Measurements from ENCODE around the gene C2CD2.

Gene C2CD2

DNA sequence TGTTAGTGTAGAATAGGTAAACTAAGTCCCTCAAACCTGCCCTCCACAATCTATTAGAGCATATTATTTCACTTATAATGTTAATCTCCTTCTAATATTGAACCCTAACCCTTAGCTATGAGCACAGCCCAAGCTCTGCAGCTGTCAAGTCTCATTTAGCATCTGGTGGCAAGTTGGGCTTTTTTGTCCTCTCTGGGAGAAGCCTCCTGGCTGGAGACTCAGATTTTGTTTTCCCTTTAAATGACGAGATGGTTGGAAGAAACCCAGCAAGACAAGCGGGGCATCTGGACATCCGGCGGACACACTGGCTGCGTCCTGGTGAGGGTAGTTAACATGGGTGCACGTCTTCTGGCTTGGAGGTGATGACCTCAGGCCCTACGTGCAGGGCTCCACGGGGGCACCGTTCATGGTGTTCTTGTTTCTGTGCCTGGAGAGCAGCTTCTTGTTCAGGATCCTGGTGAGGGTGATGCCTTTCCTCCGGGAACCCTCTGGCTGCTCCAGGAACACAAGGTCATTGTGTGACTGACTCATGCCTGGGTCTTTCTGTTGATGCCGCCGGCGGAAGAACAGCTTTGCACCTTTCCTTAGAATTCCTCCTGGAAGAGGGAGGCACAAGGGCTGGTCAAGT lies 65.0 kb downstream of the C2CD2 start:
- in situ Hi-C loops (cut with MboI; ENCODE audit: low sequenced_read_pairs, unreplicated experiment): no loop called here
- DNase-seq (ENCODE audit: low spot score): no peak
- no peak for TF ChIP-seq CTCF (IDR thresholded peaks at IDR 0.05; ENCODE audit: borderline replicate concordance, control extremely low read depth, extremely low read depth, insufficient read depth, missing control alignments)

DNA sequence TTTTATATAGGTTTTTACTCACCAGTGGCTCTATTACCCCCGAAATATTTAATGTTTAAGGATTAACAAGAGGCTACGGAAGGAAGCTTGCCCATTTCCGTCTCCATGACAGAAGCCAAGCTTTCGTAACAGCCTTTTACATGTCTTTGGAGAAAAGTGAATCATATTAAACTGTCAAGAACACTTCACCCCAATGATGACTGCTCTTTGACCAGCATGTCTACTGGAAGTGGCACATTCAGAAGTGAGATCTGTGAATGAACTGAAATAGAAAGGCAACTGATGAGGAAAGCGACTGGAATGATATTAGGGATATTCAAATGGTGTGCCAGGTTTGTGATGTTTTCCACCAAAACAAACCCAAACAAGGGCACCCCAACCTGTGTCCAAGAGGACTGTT lies 66.2 kb downstream of the C2CD2 start:
- in situ Hi-C loops (cut with MboI; ENCODE audit: low sequenced_read_pairs, unreplicated experiment): no loop called here
- TF ChIP-seq CTCF (IDR thresholded peaks at IDR 0.05; ENCODE audit: borderline replicate concordance, control extremely low read depth, extremely low read depth, insufficient read depth, missing control alignments): no peak
- DNase-seq (ENCODE audit: low spot score): no peak

DNA sequence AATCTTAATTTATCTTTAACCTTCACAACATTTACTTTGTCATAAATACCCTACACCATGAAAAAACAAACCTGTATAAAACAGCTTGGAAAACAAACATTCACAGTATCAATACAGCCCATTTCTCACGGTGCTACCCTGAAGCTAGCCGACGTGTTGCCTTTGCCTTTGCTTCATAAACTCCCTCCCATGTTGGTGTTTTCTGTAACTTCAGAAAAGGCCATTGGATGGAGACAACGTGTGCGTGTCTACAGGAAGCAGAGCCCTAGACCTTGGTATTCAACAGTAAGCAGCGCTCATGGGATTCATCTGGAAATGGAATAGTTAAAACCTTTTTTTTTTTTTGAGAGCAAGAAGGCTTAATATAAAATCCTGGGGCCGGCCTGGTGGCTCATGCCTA lies 67.5 kb downstream of the C2CD2 start:
- TF ChIP-seq CTCF (IDR thresholded peaks at IDR 0.05; ENCODE audit: borderline replicate concordance, control extremely low read depth, extremely low read depth, insufficient read depth, missing control alignments): no peak

GRCh38 chr21:41885341-41886024 lies 68.3 kb downstream of the C2CD2 start:
- in situ Hi-C loops (cut with MboI; ENCODE audit: low sequenced_read_pairs, unreplicated experiment): no loop called here
- TF ChIP-seq CTCF (IDR thresholded peaks at IDR 0.05; ENCODE audit: borderline replicate concordance, control extremely low read depth, extremely low read depth, insufficient read depth, missing control alignments): no peak
- DNase-seq (ENCODE audit: low spot score): no peak

More for the DNA sequence above, 67.5 kb downstream of the C2CD2 start:
- DNase-seq (ENCODE audit: low spot score): no peak
- in situ Hi-C loops (cut with MboI; ENCODE audit: low sequenced_read_pairs, unreplicated experiment): no loop called here

GRCh38 chr21:41884501-41885030 lies 69.3 kb downstream of the C2CD2 start:
- no peak for DNase-seq (ENCODE audit: low spot score)
- no peak for TF ChIP-seq CTCF (IDR thresholded peaks at IDR 0.05; ENCODE audit: borderline replicate concordance, control extremely low read depth, extremely low read depth, insufficient read depth, missing control alignments)
- in situ Hi-C loops (cut with MboI; ENCODE audit: low sequenced_read_pairs, unreplicated experiment): no loop called here

DNA sequence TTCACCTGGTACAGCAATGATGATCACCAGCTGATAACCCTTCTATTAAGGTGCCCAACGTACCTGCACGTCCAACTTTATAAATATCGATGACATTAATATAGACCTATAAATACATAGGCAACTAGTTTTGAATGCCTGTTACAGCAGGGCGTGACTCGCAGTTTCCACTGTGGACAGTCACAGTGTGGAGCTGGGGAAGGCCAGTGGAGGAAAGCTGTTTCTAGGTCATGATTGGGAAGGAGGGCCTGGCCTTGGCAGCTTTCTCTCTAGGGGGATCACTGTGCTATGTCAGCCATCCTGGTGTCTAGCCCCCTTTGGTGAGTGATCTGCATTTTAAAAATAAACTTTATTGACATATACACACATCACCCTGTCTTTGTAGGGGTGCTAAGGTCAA lies 70.2 kb downstream of the C2CD2 start:
- in situ Hi-C loops (cut with MboI; ENCODE audit: low sequenced_read_pairs, unreplicated experiment): no loop called here
- no peak for DNase-seq (ENCODE audit: low spot score)
- no peak for TF ChIP-seq CTCF (IDR thresholded peaks at IDR 0.05; ENCODE audit: borderline replicate concordance, control extremely low read depth, extremely low read depth, insufficient read depth, missing control alignments)
